Bone marrow (tissue), 2 donors: Measurements from ENCODE around the gene PSORS1C1.
"Not testable (repeated sequence)": the region's sequence is repeated elsewhere in the genome, so short reads cannot be mapped to it uniquely, and the experiment has no call there.

Source experiments
- DNase-seq, 2 donors: peaks; one replicate each; lab custom pipeline; 2025; lab: John Stamatoyannopoulos, UW

The PSORS1C1 gene

DNA sequence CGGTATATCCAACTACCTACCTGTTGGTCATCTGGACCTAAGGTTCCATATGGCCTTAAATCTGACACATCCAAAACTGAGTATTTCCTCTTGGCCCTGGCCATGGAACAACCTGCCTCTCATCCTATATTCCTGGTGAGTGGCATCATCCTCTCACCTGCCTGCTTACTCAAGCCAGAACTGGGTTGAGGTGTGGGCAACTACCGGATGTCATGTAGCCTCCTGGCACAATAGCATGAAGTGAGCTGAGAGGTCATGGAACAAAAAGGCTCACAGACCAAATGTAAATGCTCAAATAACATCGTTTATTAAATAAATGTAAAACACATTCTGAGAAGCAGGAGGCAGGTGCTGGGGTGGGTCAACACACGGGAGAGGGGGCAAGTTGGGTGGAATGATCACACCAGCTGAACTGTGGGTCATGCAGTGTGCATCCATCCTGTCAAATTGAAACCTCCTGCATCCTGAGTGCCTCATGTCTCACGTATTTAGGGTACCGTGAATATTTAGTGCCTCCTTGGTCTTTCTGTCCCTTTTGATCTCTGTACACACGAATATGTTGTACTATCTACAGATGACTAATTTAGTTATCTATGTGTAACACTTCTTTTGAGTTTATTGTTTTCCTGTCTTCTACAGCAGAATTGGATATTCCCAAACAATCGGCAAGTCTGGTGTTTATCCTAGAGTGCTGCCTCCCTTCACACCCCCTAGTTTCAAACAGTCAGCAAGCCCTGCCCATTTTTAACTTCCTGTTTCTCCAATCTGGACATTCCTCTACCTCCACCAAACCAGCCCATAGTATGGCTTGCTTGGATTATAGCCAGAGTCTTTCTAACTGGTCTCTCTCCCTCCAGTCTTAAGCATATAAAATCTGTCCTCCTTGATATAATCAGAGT, 63.8 kb downstream of the PSORS1C1 start:
- DNase-seq, result no peak

DNA sequence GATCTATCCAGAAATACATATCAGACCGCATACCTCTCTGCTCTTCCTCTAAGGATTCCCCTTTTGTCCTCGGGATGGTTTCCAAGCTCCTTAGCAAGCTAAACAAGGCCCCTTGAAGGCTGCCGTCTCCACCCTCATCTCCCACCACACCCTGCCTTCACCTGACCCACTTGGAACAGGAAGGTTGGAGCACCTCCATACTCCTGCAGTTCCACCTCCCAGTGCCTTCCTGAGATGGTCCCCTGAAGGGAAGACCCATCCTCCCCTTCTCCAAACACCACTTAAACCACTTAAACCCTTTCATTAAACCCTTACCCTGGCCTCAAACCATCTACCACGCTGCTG, 64.4 kb downstream of the PSORS1C1 start:
- no peak for DNase-seq

DNA sequence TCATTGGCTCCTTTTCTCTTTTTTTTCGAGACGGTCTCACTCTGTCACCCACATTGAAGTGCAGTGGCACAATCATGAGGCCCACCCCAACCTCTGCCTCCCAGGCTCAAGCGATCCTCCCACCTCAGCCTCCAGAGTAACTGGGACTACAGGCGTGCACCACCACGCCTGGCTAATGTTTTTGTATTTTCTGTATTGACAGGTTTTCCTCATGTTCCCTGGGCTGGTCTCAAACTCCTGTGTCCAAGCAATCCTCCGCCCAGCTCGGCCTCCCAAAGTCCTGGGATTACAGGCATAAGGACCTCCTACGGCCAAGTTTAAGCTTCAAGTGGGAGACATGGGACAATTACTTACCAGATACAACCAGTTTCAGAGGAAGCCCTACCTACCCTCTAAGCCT, 65.3 kb downstream of the PSORS1C1 start:
- DNase-seq, result no peak

GRCh38 chr6:31180500-31180899, 65.9 kb downstream of the PSORS1C1 start:
- peak in 1 of 2 donors; percentile 10 for DNase-seq

DNA sequence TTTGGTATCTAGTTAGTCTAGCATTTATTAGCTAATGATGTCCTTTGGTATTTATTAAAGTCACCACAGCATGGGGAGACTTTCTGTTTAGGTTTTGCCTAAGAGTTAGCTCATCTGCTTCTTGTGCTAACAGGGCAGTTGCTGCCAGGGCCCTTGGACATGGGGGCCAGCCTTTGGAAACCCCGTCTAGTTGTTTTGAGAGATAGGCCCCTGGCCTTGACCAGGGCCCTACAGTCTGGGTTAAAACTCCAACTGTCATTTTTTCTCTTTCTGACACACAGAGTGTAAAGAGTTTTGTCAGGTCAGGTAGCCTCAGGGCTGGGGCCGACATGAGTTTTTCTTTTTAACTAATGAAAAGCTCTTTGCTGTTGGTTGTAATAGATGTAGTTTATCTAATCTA, 68.7 kb downstream of the PSORS1C1 start:
- DNase-seq, result not testable (repeated sequence)

DNA sequence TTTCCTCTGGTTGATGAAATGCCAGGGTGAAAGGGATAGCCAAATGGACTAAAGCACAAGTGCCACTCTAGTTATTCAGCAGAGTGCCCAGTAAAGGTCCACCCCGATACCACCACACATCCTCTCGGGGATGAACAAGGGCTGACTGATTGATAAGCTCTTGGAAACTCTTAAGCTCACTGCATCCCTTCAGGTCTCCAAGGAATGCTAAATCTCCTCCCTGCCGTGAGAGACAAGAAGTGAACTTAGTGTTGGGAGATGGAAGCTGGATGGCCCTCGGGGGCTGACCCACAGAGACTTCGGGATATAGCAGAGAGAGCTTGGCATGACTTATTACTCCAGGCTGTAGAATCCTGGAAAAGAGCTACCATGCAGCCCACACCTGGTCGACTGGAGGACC, 69.3 kb downstream of the PSORS1C1 start:
- DNase-seq, result not testable (repeated sequence)

GRCh38 chr6:31185695-31186051, 71.1 kb downstream of the PSORS1C1 start:
- not testable (repeated sequence) for DNase-seq

GRCh38 chr6:31186052-31186734, 71.6 kb downstream of the PSORS1C1 start:
- DNase-seq, result no peak

- no peak for DNase-seq
These were observed 73.2 kb downstream of the PSORS1C1 start for GRCh38 chr6:31187780-31188194.

- DNase-seq, result not testable (repeated sequence)
These were observed 74.6 kb downstream of the PSORS1C1 start for GRCh38 chr6:31189223-31189622.
